Endothelial cell of umbilical vein (primary cell): ENCODE measurements around the gene ZMIZ1.

Source experiments
- CTCF ChIP-seq, 2 donors: IDR thresholded peaks; 1 replicate in 1 of 2; 2 replicates in 1 of 2; pipeline ENCODE4 v1.5.1; 2011; ENCODE audit warnings: low read length in 2 of 2, mild to moderate bottlenecking in 2 of 2, moderate library complexity in 2 of 2, control low read depth in 1 of 2, inconsistent platforms in 1 of 2, low read depth in 1 of 2; ENCODE audit not compliant: insufficient read depth in 1 of 2; ENCODE audit errors: extremely low read depth in 1 of 2
- EZH2 ChIP-seq: IDR thresholded peaks from 2 replicates; pipeline ENCODE4 v1.6.1; 2012; ENCODE audit warnings: borderline replicate concordance, low read depth, mild to moderate bottlenecking, moderate library complexity, low read length, inconsistent platforms; ENCODE audit not compliant: severe bottlenecking
- JUN ChIP-seq: IDR thresholded peaks from 2 replicates; pipeline ENCODE4 v1.6.1; 2011; ENCODE audit warnings: borderline replicate concordance, low read depth; ENCODE audit not compliant: insufficient read length, insufficient read depth
- POLR2A ChIP-seq: IDR thresholded peaks from 2 replicates; pipeline ENCODE4 v1.6.1; 2012; ENCODE audit warnings: low read depth, mild to moderate bottlenecking, control low read depth, low read length
- POLR2AphosphoS5 ChIP-seq: IDR thresholded peaks from 2 replicates; pipeline ENCODE4 v1.6.1; 2012; ENCODE audit warnings: low read depth, mild to moderate bottlenecking, control low read depth, low read length, moderate library complexity; ENCODE audit not compliant: insufficient read depth

DNA sequence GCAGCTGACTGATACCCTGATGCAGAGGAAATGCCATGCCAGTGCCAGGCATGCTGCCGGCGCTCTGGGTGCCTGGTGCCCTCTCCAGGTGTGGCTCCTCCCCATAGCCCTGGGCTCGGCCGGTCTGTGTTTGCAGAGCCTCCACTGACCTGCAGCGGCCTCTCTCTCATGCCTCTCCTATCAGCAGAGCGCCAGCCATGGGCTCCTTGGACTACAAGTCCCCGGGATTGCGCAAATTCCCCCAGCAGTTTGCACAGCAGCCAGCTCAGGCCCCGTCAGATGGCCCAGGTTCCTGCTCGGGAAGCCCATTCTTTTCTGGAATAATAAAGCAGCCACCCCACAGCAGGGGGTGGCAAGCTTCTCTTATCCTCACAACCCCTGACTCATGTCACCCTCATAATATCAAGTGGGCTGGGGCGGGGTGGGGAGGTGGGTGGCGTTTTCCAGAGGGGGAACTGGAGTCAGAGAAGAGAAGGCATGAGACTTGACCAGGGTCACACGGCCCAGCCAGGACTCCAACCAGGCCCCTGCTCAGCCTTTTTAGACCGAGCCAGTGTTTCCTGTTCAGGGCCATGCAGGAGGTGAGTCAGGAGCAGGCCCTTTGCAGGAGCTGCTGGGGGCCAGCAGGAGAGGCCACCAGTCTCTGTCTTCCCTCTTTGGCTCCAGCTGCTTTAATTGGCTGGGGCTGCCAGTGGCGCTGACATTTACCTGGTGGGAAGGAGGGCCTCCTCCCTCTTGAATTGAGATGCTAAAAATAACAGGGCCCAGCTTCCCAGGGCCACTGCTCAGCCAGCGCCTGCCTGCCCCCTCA lies 58.6 kb downstream of the ZMIZ1 start:
- no peak for TF ChIP-seq CTCF (IDR thresholded peaks at IDR 0.05; ENCODE audit: extremely low read depth in 1 of 2, insufficient read depth in 1 of 2, low read depth in 1 of 2, low read length in 2 of 2)
- TF ChIP-seq EZH2, result no peak
- no peak for TF ChIP-seq POLR2AphosphoS5
- no peak for TF ChIP-seq POLR2A
- TF ChIP-seq JUN, result no peak
